ENCODE measurements around the gene ITGB5. TPM values are rescaled to one million over a fixed set of nuclear protein-coding genes. Genes with fewer than 3 reads are reported as not detected.
"Not testable (repeated sequence)": the region's sequence is repeated elsewhere in the genome, so short reads cannot be mapped to it uniquely, and the experiment has no call there.

ITGB5 gene
- total and polyA plus RNA-seq, 2 donors (not counting 3 experiments of a cell fraction or from before 2014, with no cell fraction given) = 144 to 170 TPM

- CTCF ChIA-PET = interaction anchor here (1.0 to 6.9 kb wide), 3 partner anchors 11 to 122 kb away, joined by 3 to 289 read pairs (median 16); no protein-coding TSS in a partner anchor
Observed at GRCh38 chr3:124782377-124782712, 104.8 kb downstream of the ITGB5 start.

GRCh38 chr3:124781476-124782376 is 105.4 kb downstream of the ITGB5 start:
- Histone ChIP-seq H4K20me1 (replicated peaks; ENCODE audit: control insufficient read depth, extremely low read depth, insufficient read depth, low read length) (no peaks in the 10 kb centered on the region), H3K9me1 (replicated peaks; ENCODE audit: control insufficient read depth, extremely low read depth, insufficient read depth, low read length) (no peaks in the 10 kb centered on the region), H3K9me3 (replicated peaks; ENCODE audit: control insufficient read depth, insufficient read depth, low read length) (no peaks in the 10 kb centered on the region), H3K4me3 (replicated peaks in 1 of 3; ENCODE audit: insufficient read depth in 1 of 3, low read depth in 1 of 3, low read length in 3 of 3) (no peak overlapping the region), H3K79me2 (ENCODE audit: control insufficient read depth, insufficient read depth, low read length) (no peaks in the 10 kb centered on the region), H3K4me1 (ENCODE audit: control insufficient read depth, extremely low read depth, insufficient read depth, low read length) (peaks cover 14% of the 10 kb centered on the region), H3K36me3 (ENCODE audit: control insufficient read depth in 2 of 2, extremely low read depth in 1 of 2, insufficient read depth in 2 of 2, low read length in 2 of 2) (no peaks in the 10 kb centered on the region), H2AFZ (ENCODE audit: low read depth, low read length) (no peak overlapping the region), H3K27ac (ENCODE audit: insufficient read depth, low read depth, low read length) (no peak overlapping the region), H3K27me3 (ENCODE audit: control insufficient read depth in 2 of 2, insufficient read depth in 2 of 2, low read length in 2 of 2) (no peaks in the 10 kb centered on the region), H3K9ac (replicated peaks; ENCODE audit: extremely low read depth, insufficient read depth, low read length) (no peak overlapping the region), H3K4me2 (ENCODE audit: insufficient read depth, low read length) (no peak overlapping the region)
- no peak for FAIRE-seq
- POLR2A ChIA-PET = no interaction called here
- BruUV-seq (replicated peaks) = no TSS peak
- dilution Hi-C loops (cut with MboI; ENCODE audit: extremely low pct_ligation_motif_present, low sequenced_read_pairs) = no loop called here
- TF ChIP-seq CTCF (IDR thresholded peaks at IDR 0.05; ENCODE audit: extremely low read depth in 1 of 2, insufficient read depth in 1 of 2, low read depth in 1 of 2, low read length in 2 of 2) (no peak), POLR2A (IDR thresholded peaks at IDR 0.05; ENCODE audit: low read depth, low read length) (no peak), EZH2 (IDR thresholded peaks at IDR 0.05; ENCODE audit: borderline replicate concordance, low read depth, low read length, severe bottlenecking) (no peak), FOS (IDR thresholded peaks at IDR 0.05; ENCODE audit: borderline replicate concordance, insufficient read depth, low read length) (no peak), GATA2 (IDR thresholded peaks at IDR 0.05; ENCODE audit: insufficient read depth, insufficient read length, low read depth, low read length) (no peak), MAX (IDR thresholded peaks at IDR 0.05; ENCODE audit: insufficient read depth, insufficient read length) (no peak), POLR2AphosphoS5 (IDR thresholded peaks at IDR 0.05; ENCODE audit: insufficient read depth, low read depth, low read length) (no peak), MYC (IDR thresholded peaks at IDR 0.05; ENCODE audit: low read depth, low read length) (no peak), JUN (IDR thresholded peaks at IDR 0.05; ENCODE audit: borderline replicate concordance, insufficient read depth, insufficient read length, low read depth) (no peak)
- intact Hi-C loops (cut with micrococcal nuclease) = no loop called here
- no peak for DNase-seq (ENCODE audit: low read depth, low spot score)
- CTCF ChIA-PET = interaction anchor here (1.0 to 2.5 kb wide), 2 partner anchors 10 to 21 kb away, joined by 3 to 16 read pairs; no protein-coding TSS in a partner anchor

More at GRCh38 chr3:124782377-124782712, 104.8 kb downstream of the ITGB5 start:
- FAIRE-seq; H3K27me3 ChIP-seq (ENCODE audit: control insufficient read depth in 2 of 2, insufficient read depth in 2 of 2, low read length in 2 of 2); H2AFZ ChIP-seq (ENCODE audit: low read depth, low read length); POLR2A ChIA-PET; H4K20me1 ChIP-seq (replicated peaks; ENCODE audit: control insufficient read depth, extremely low read depth, insufficient read depth, low read length); BruUV-seq (replicated peaks); H3K79me2 ChIP-seq (ENCODE audit: control insufficient read depth, insufficient read depth, low read length); DNase-seq (ENCODE audit: low read depth, low spot score); H3K36me3 ChIP-seq (ENCODE audit: control insufficient read depth in 2 of 2, extremely low read depth in 1 of 2, insufficient read depth in 2 of 2, low read length in 2 of 2); intact Hi-C loops (cut with micrococcal nuclease); dilution Hi-C loops (cut with MboI; ENCODE audit: extremely low pct_ligation_motif_present, low sequenced_read_pairs); H3K9me3 ChIP-seq (replicated peaks; ENCODE audit: control insufficient read depth, insufficient read depth, low read length); H3K4me2 ChIP-seq (ENCODE audit: insufficient read depth, low read length); H3K27ac ChIP-seq (ENCODE audit: insufficient read depth, low read depth, low read length); H3K4me3 ChIP-seq (replicated peaks in 1 of 3; ENCODE audit: insufficient read depth in 1 of 3, low read depth in 1 of 3, low read length in 3 of 3); H3K9ac ChIP-seq (replicated peaks; ENCODE audit: extremely low read depth, insufficient read depth, low read length); H3K9me1 ChIP-seq (replicated peaks; ENCODE audit: control insufficient read depth, extremely low read depth, insufficient read depth, low read length): not testable (repeated sequence)
- peaks cover 18% of the 10 kb centered on the region for H3K4me1 ChIP-seq (ENCODE audit: control insufficient read depth, extremely low read depth, insufficient read depth, low read length)

All from endothelial cell of umbilical vein (primary cell).